Loucy (cell line): ENCODE results near the gene MAGEA2.
"Not testable (repeated sequence)": the region's sequence is repeated elsewhere in the genome, so short reads cannot be mapped to it uniquely, and the experiment has no call there.

Source experiments
- H2AFZ ChIP-seq: fragments of 200-600 bp; sonication (generic); 2 replicates; pipeline ENCODE4 v1.6.0; 2016; ENCODE audit warnings: antibody characterized with exemption, mild to moderate bottlenecking, low read length, moderate library complexity
- H3F3A ChIP-seq: fragments of 200-600 bp; 2 replicates; pipeline ENCODE4 v1.6.0; 2016; ENCODE audit warnings: antibody characterized with exemption, low read depth, mild to moderate bottlenecking
- H3K27me3 ChIP-seq: fragments of 200-600 bp; sonication (generic); 2 replicates; pipeline ENCODE4 v1.6.1; 2014; ENCODE audit warnings: low read length, mild to moderate bottlenecking; ENCODE audit not compliant: insufficient read depth, poor library complexity, severe bottlenecking
- H3K36me3 ChIP-seq: fragments of 200-600 bp; sonication (generic); 2 replicates; pipeline ENCODE4 v1.6.1; 2016; ENCODE audit warnings: low read length; ENCODE audit not compliant: insufficient read depth
- H3K4me1 ChIP-seq: fragments of 200-600 bp; sonication (generic); 2 replicates; pipeline ENCODE4 v1.5.1; 2014; ENCODE audit warnings: low read length, mild to moderate bottlenecking; ENCODE audit not compliant: insufficient read depth, poor library complexity, severe bottlenecking
- H3K4me2 ChIP-seq: fragments of 200-600 bp; sonication (generic); 2 replicates; pipeline ENCODE4 v1.6.0; 2014; ENCODE audit warnings: antibody characterized with exemption, low read length, low read depth, mild to moderate bottlenecking; ENCODE audit not compliant: poor library complexity, severe bottlenecking
- H3K4me3 ChIP-seq: fragments of 200-600 bp; sonication (generic); 2 replicates; pipeline ENCODE4 v1.5.1; 2014; ENCODE audit warnings: low read length, mild to moderate bottlenecking, mixed read lengths; ENCODE audit not compliant: poor library complexity, severe bottlenecking
- H3K79me2 ChIP-seq: fragments of 200-600 bp; sonication (generic); 2 replicates; pipeline ENCODE4 v1.6.1; 2014; ENCODE audit warnings: low read length; ENCODE audit not compliant: insufficient read depth
- H3K9ac ChIP-seq: fragments of 200-600 bp; sonication (generic); 2 replicates; pipeline ENCODE4 v1.6.0; 2014; ENCODE audit warnings: mild to moderate bottlenecking, low read depth, low read length, moderate library complexity; ENCODE audit not compliant: poor library complexity, severe bottlenecking
- H3K9me2 ChIP-seq: fragments of 200-600 bp; sonication (generic); replicated peaks from 2 replicates; pipeline ENCODE4 v1.6.1; 2016; ENCODE audit warnings: low read depth, low read length, mixed read lengths
- H3K9me3 ChIP-seq: fragments of 200-600 bp; sonication (generic); 2 replicates; pipeline ENCODE4 v1.6.1; 2014; ENCODE audit warnings: mild to moderate bottlenecking, antibody characterized with exemption, low read length, low read depth; ENCODE audit not compliant: insufficient read depth
- H4K20me1 ChIP-seq: fragments of 200-600 bp; sonication (generic); 2 replicates; pipeline ENCODE4 v1.6.0; 2014; ENCODE audit warnings: antibody characterized with exemption, low read length, mild to moderate bottlenecking; ENCODE audit not compliant: insufficient read depth, poor library complexity, severe bottlenecking
- EZH2phosphoT487 ChIP-seq: fragments of 200-600 bp; IDR thresholded peaks from 2 replicates; pipeline ENCODE4 v1.6.1; 2018; ENCODE audit warnings: antibody characterized with exemption, mild to moderate bottlenecking, moderate library complexity, borderline replicate concordance
- TF ChIP-seq, protein P1 (sequence below): fragments of 200-600 bp; sonication (generic); conservative IDR thresholded peaks from 2 replicates; pipeline ENCODE4 v1.5.1; 2014; ENCODE audit warnings: mild to moderate bottlenecking, antibody characterized with exemption, low read length

The MAGEA2 gene, protein sequence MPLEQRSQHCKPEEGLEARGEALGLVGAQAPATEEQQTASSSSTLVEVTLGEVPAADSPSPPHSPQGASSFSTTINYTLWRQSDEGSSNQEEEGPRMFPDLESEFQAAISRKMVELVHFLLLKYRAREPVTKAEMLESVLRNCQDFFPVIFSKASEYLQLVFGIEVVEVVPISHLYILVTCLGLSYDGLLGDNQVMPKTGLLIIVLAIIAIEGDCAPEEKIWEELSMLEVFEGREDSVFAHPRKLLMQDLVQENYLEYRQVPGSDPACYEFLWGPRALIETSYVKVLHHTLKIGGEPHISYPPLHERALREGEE

DNA sequence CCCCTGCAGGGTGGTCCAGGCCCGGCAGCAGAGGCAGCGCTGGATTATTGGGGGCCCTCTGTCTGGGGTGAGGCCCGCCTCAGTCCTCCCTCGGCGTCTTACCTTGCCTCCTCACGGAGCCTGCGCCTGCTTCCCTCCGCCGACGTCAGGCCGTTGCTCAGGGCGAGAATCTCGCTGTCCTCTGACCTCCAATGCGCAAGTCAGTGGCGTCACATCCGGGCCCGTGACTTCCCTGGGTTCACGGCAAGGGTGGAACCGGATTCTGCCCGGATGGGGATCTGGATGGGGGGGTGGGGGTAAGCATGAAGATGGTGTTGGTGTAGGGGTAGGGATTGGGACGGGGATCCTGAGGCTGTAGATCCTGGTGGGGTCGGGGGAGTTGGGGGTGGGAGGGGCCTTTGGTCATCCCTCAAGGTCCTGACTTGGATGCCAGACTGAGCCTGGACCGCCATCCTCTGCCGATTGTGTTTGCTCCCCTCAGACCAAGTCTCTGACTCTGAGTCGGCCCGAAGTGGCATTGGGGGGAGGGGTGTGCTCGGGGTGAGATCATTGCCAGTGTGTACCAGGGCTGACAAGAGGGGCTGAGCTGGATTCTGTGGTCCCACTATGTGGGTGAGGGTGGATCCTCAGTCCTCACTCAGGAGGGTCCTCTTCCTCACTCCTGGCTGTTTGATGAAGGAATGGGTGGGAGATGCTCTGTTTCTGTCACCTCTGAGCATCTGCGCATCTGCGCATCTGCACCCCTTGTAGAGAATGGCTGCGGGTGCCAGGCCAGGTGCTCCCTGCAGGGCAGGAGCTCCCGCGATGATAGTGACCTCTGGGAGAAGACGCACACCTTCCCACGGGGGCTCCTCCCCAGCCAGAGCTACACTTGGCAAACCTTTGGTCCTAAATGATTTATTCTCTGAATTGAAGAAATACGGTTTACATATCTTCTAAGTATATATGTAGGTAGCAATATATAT is at the start of gene MAGEA2:
MAGEA2 (minus strand) TSS at position 157 of the 965 bp plus-strand sequence. CDS start 2,479 bp downstream, outside the sequence.
- not testable (repeated sequence) for H3K79me2 ChIP-seq, H3K9me3 ChIP-seq, H3K9me2 ChIP-seq, H4K20me1 ChIP-seq, H3K4me3 ChIP-seq, H3F3A ChIP-seq, H2AFZ ChIP-seq, H3K4me1 ChIP-seq, H3K9ac ChIP-seq, H3K4me2 ChIP-seq, H3K36me3 ChIP-seq, H3K27me3 ChIP-seq

DNA sequence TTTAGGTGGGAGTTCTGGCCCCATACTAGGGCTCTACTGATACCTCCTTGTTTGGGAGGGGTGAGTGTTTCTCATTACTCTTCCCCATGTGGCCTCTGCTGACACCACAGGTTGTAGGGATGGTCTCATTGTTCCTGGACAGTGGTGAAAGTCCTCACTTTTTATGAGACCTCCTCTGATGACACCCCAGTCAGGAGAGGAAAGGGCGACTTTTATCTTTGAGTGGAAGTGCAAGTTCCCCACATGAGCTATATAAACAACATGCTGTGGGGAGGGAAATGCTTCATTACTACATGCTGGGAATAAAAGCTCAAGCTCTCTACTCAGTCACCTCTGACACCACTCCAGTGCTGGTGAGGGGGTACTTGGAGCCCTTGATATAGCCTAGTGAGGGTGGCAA is 45.3 kb upstream of the MAGEA2 start:
- no peaks in the 10 kb centered on the region for H3K36me3 ChIP-seq
- no peaks in the 10 kb centered on the region for H3K9me2 ChIP-seq
- no peaks in the 10 kb centered on the region for H3F3A ChIP-seq
- H3K4me1 ChIP-seq = peaks cover 8% of the 10 kb centered on the region
- no peak overlapping the region for H3K9ac ChIP-seq
- no peaks in the 10 kb centered on the region for H3K9me3 ChIP-seq
- H3K79me2 ChIP-seq = no peaks in the 10 kb centered on the region
- H3K4me3 ChIP-seq = no peak overlapping the region
- H3K4me2 ChIP-seq = no peak overlapping the region
- H3K27me3 ChIP-seq = no peaks in the 10 kb centered on the region
- H2AFZ ChIP-seq = no peak overlapping the region
- H4K20me1 ChIP-seq = no peaks in the 10 kb centered on the region
- no peak for TF ChIP-seq EZH2phosphoT487
- TF ChIP-seq, protein P1, sequence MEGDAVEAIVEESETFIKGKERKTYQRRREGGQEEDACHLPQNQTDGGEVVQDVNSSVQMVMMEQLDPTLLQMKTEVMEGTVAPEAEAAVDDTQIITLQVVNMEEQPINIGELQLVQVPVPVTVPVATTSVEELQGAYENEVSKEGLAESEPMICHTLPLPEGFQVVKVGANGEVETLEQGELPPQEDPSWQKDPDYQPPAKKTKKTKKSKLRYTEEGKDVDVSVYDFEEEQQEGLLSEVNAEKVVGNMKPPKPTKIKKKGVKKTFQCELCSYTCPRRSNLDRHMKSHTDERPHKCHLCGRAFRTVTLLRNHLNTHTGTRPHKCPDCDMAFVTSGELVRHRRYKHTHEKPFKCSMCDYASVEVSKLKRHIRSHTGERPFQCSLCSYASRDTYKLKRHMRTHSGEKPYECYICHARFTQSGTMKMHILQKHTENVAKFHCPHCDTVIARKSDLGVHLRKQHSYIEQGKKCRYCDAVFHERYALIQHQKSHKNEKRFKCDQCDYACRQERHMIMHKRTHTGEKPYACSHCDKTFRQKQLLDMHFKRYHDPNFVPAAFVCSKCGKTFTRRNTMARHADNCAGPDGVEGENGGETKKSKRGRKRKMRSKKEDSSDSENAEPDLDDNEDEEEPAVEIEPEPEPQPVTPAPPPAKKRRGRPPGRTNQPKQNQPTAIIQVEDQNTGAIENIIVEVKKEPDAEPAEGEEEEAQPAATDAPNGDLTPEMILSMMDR = no peak

DNA sequence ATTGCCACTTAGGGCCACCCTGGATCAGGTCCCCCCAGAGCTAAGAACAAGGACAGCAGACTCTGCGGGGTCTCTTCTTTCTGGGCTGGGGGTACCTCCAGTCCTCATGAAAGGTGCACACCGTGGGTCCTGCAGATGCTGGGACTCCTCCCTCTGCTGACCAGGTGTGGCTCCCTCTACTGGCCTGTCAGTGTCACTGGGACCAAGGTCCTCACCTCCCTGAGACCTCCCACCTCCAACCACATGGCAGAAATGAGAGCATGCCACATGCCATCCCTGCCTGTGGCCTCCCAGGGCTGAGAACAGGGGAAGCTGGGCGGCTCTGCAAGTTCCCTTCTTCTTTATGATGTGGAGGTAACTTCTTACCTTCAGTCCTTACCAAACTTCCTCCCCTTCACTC is 33.4 kb upstream of the MAGEA2 start:
- H3K4me1 ChIP-seq, H3K36me3 ChIP-seq, H3K27me3 ChIP-seq, H3K4me2 ChIP-seq, H3K9me3 ChIP-seq, H3K9me2 ChIP-seq, H3F3A ChIP-seq, H3K79me2 ChIP-seq, H2AFZ ChIP-seq, H4K20me1 ChIP-seq, H3K9ac ChIP-seq, H3K4me3 ChIP-seq: not testable (repeated sequence)

DNA sequence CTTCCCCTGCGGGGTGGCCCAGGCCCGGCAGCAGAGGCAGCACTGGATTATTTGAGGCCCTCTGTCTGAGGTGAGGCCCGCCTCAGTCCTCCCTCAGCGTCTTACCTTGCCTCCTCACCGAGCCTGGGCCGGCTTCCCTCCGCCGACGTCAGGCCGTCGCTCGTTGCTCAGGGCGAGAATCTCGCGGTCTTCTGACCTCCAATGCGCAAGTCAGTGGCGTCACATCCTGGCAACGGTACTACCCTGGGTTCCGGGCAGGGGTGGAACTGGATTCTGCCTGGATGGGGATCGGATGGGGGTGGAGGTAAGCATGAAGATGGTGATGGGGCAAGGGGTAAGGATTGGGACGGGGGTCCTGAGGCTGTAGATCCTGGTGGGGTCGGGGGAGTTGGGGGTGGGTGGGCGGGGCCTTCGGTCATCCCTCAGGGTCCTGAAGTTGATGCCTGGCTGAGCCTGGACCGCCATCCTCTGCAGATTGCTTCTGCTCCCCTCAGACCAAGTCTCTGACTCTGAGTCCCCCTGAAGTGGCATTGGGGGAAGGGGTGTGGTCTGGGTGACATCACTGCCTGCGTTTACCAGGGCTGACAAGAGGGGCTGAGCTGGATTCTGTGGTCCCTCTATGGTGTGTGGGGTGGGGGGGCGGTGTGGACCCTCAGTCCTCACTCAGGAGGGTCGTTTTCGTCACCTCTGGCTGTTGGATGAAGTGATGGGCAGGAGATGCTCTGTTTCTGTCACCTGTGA is 16.1 kb upstream of the MAGEA2 start, which contains the start of gene MAGEA6:
MAGEA6 (minus strand) TSS at position 141 of the 741 bp plus-strand sequence. CDS start 2,039 bp downstream, outside the sequence.
- not testable (repeated sequence) for H3K36me3 ChIP-seq, H4K20me1 ChIP-seq, H3K9me3 ChIP-seq, H3K9me2 ChIP-seq, H3K4me1 ChIP-seq, H3K4me2 ChIP-seq, H3K4me3 ChIP-seq, H2AFZ ChIP-seq, H3K27me3 ChIP-seq, H3K79me2 ChIP-seq, H3K9ac ChIP-seq, H3F3A ChIP-seq

DNA sequence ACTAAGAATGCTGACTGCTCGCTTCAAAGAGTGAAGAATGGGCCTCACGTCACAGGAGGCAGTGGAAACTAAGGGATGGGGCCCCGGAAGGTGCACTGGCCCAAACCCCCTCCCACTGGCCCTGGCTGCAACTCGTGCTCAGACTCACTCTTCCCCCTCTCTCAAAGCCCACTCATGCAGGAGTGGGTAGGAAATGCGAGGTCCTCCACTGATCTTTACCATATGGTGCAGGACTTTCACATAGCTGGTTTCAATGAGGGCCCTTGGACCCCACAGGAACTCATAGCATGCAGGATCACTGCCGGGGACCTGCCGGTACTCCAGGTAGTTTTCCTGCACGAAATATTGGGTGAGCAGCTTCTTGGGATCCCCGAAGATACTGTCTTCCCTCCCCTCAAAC is 12.9 kb upstream of the MAGEA2 start:
- not testable (repeated sequence) for H3K79me2 ChIP-seq, H3K9me3 ChIP-seq, H3K4me3 ChIP-seq, H4K20me1 ChIP-seq, H2AFZ ChIP-seq, H3K9me2 ChIP-seq, H3K27me3 ChIP-seq, H3K4me1 ChIP-seq, H3K4me2 ChIP-seq, H3F3A ChIP-seq, H3K9ac ChIP-seq, H3K36me3 ChIP-seq

DNA sequence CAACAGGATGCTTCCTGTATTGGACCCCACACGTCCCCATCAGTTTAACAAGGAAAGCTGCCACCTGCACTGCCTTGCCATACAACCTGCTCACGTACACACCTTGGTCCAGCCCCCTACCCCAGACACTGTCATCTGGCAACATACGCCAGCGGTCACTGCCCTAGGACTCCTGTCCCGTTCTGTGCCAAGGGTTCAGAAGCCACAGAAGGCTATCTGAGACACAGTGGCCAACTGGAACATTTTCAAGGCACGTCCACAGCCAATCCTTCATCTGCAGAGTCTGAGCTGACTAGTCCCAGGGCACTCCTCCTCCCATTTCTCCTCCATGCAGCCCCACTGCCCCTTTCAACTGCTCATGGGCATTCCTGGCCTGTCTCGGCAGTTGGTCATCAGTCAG is 7.9 kb upstream of the MAGEA2 start:
- H3F3A ChIP-seq, H2AFZ ChIP-seq, H3K9me2 ChIP-seq, H4K20me1 ChIP-seq, H3K27me3 ChIP-seq, H3K4me1 ChIP-seq, H3K4me3 ChIP-seq, H3K9ac ChIP-seq, H3K79me2 ChIP-seq, H3K9me3 ChIP-seq, H3K4me2 ChIP-seq, H3K36me3 ChIP-seq: not testable (repeated sequence)
